IMR-90 (cell line): ENCODE data around the gene DDX54. TPM values are rescaled to one million over a fixed set of nuclear protein-coding genes. Genes with fewer than 3 reads are reported as not detected.

Source experiments
- ATAC-seq: fragments of 200-7000 bp; cut with Tn5 transposase; 2 replicates; pipeline ENCODE4 v1.9.1; 2020; ENCODE audit warnings: low read depth, mild to moderate bottlenecking, moderate library complexity
- BruUV-seq: library from RNA; stranded (reverse); fragments of 400-500 nt; replicated peaks from 2 replicates; lab custom pipeline; 2021; lab: Mats Ljungman, UMichigan
- CTCF ChIA-PET: fragments of 300-600 bp; formaldehyde crosslinking; extraction: SDS; loops from one replicate; lab custom pipeline; 2021; ENCODE audit warnings: antibody characterized with exemption; lab: Yijun Ruan, JAX
- POLR2A ChIA-PET: fragments of 300-600 bp; sonication (Branson Sonifier 250); formaldehyde crosslinking; loops from one replicate; lab custom pipeline; 2022; ENCODE audit warnings: antibody characterized with exemption; ENCODE audit not compliant: unreplicated experiment; lab: Charles Lee
- DNase-seq: peaks from one replicate; pipeline ENCODE4 v3.0.0; 2013
- H2AFZ ChIP-seq: replicated peaks from 2 replicates; pipeline ENCODE3; 2013; ENCODE audit warnings: low read length, mild to moderate bottlenecking; ENCODE audit not compliant: poor library complexity
- H2AK5ac ChIP-seq: 2 replicates; pipeline ENCODE4 v1.6.1; 2013; ENCODE audit warnings: low read depth, low read length, inconsistent platforms
- H2AK9ac ChIP-seq: replicated peaks from 2 replicates; pipeline ENCODE3; 2013; ENCODE audit warnings: mild to moderate bottlenecking, low read depth, low read length, moderate library complexity; ENCODE audit not compliant: poor library complexity
- H2BK120ac ChIP-seq: 2 replicates; pipeline ENCODE4 v1.6.1; 2013; ENCODE audit warnings: low read depth, low read length, inconsistent platforms
- H2BK15ac ChIP-seq: 3 replicates; pipeline ENCODE4 v1.6.1; 2013; ENCODE audit warnings: low read depth, low read length, inconsistent platforms
- H2BK20ac ChIP-seq: 2 replicates; pipeline ENCODE4 v1.6.1; 2013; ENCODE audit warnings: low read depth, mild to moderate bottlenecking, inconsistent platforms, low read length, moderate library complexity
- H2BK5ac ChIP-seq: 2 replicates; pipeline ENCODE4 v1.6.1; 2013; ENCODE audit warnings: mild to moderate bottlenecking, low read depth, low read length, inconsistent platforms; ENCODE audit not compliant: poor library complexity, severe bottlenecking
- H3K14ac ChIP-seq: replicated peaks from 2 replicates; pipeline ENCODE4 v1.6.1; 2013; ENCODE audit warnings: low read depth, low read length, inconsistent platforms
- H3K18ac ChIP-seq: 2 replicates; pipeline ENCODE4 v1.6.1; 2013; ENCODE audit warnings: low read depth, low read length, control low read depth
- H3K23ac ChIP-seq: 2 replicates; pipeline ENCODE4 v1.6.1; 2013; ENCODE audit warnings: low read depth, low read length, inconsistent platforms
- H3K27ac ChIP-seq: 2 replicates; pipeline ENCODE4 v1.5.1; 2013; ENCODE audit warnings: mild to moderate bottlenecking, control low read depth, low read length; ENCODE audit not compliant: insufficient read depth
- H3K27me3 ChIP-seq: 2 replicates; pipeline ENCODE4 v1.6.1; 2013; ENCODE audit warnings: low read length; ENCODE audit not compliant: control insufficient read depth, insufficient read depth
- H3K36me3 ChIP-seq: 2 replicates; pipeline ENCODE4 v1.6.1; 2013; ENCODE audit warnings: low read length, mixed read lengths; ENCODE audit not compliant: control insufficient read depth, insufficient read depth
- H3K4ac ChIP-seq: 2 replicates; pipeline ENCODE4 v1.6.1; 2013; ENCODE audit warnings: low read depth, low read length, inconsistent platforms
- H3K4me1 ChIP-seq: 2 replicates; pipeline ENCODE4 v1.6.1; 2013; ENCODE audit warnings: low read length, mixed read lengths; ENCODE audit not compliant: control insufficient read depth, insufficient read depth
- H3K4me2 ChIP-seq: 2 replicates; pipeline ENCODE4 v1.6.1; 2013; ENCODE audit warnings: low read depth, mild to moderate bottlenecking, control low read depth, low read length, moderate library complexity
- H3K4me3 ChIP-seq: 2 replicates; pipeline ENCODE4 v1.5.1; 2013; ENCODE audit warnings: low read depth, mild to moderate bottlenecking, control low read depth, low read length, moderate library complexity; ENCODE audit not compliant: insufficient read depth
- H3K56ac ChIP-seq: 2 replicates; pipeline ENCODE4 v1.6.1; 2013; ENCODE audit warnings: low read length, inconsistent platforms; ENCODE audit not compliant: insufficient read depth; ENCODE audit errors: extremely low read depth
- H3K79me1 ChIP-seq, 2 experiments: 2 replicates each; pipeline ENCODE4 v1.6.1; 2013; ENCODE audit warnings: low read length in 2 of 2, inconsistent platforms in 1 of 2, low read depth in 1 of 2
- H3K9ac ChIP-seq: 2 replicates; pipeline ENCODE4 v1.6.1; 2013; ENCODE audit warnings: low read depth, low read length, control low read depth
- H3K9me1 ChIP-seq: 2 replicates; pipeline ENCODE4 v1.6.1; 2013; ENCODE audit warnings: low read length, inconsistent platforms; ENCODE audit not compliant: insufficient read depth
- H3K9me3 ChIP-seq: 2 replicates; pipeline ENCODE4 v1.6.1; 2013; ENCODE audit warnings: low read length; ENCODE audit not compliant: control insufficient read depth, insufficient read depth
- H4K20me1 ChIP-seq: 2 replicates; pipeline ENCODE4 v1.6.1; 2013; ENCODE audit warnings: low read length, inconsistent platforms; ENCODE audit not compliant: insufficient read depth
- H4K5ac ChIP-seq: 2 replicates; pipeline ENCODE4 v1.6.1; 2013; ENCODE audit warnings: mild to moderate bottlenecking, low read depth, low read length, control low read depth
- H4K8ac ChIP-seq, 2 experiments: 2 replicates each; pipeline ENCODE4 v1.6.1; 2013; ENCODE audit warnings: low read depth in 2 of 2, low read length in 2 of 2, control low read depth in 1 of 2, inconsistent platforms in 1 of 2
- H4K91ac ChIP-seq: 2 replicates; pipeline ENCODE4 v1.6.1; 2013; ENCODE audit warnings: low read depth, low read length, inconsistent platforms; ENCODE audit not compliant: insufficient read depth
- BHLHE40 ChIP-seq: fragments of 150-350 bp; IDR thresholded peaks from 2 replicates; pipeline ENCODE4 v1.6.1; 2016; ENCODE audit warnings: mild to moderate bottlenecking, low read depth, low read length
- CEBPB ChIP-seq: IDR thresholded peaks from 2 replicates; pipeline ENCODE4 v1.6.1; 2012; ENCODE audit warnings: low read depth, low read length, improper control_type of control experiment
- CHD1 ChIP-seq: IDR thresholded peaks from 2 replicates; pipeline ENCODE4 v1.6.1; 2012; ENCODE audit warnings: low read depth, low read length, improper control_type of control experiment
- ELK1 ChIP-seq: fragments of 150-350 bp; IDR thresholded peaks from 2 replicates; pipeline ENCODE4 v1.6.1; 2016; ENCODE audit warnings: low read depth, mild to moderate bottlenecking, low read length, moderate library complexity, borderline replicate concordance
- FOS ChIP-seq: fragments of 150-350 bp; IDR thresholded peaks from 2 replicates; pipeline ENCODE4 v1.6.1; 2016; ENCODE audit warnings: low read depth, low read length
- MAFK ChIP-seq: IDR thresholded peaks from 2 replicates; pipeline ENCODE4 v1.6.1; 2012; ENCODE audit warnings: low read depth, low read length, improper control_type of control experiment
- MAZ ChIP-seq: IDR thresholded peaks from 2 replicates; pipeline ENCODE4 v1.6.1; 2012; ENCODE audit warnings: low read depth, mild to moderate bottlenecking, low read length, improper control_type of control experiment, moderate library complexity, borderline replicate concordance
- MXI1 ChIP-seq: IDR thresholded peaks from 2 replicates; pipeline ENCODE4 v1.6.1; 2012; ENCODE audit warnings: low read depth, mild to moderate bottlenecking, low read length, moderate library complexity, borderline replicate concordance
- NFE2L2 ChIP-seq: fragments of 150-350 bp; IDR thresholded peaks from 2 replicates; pipeline ENCODE4 v1.6.1; 2016; ENCODE audit warnings: low read depth, mild to moderate bottlenecking, low read length
- POLR2A ChIP-seq: IDR thresholded peaks from 2 replicates; pipeline ENCODE4 v1.6.1; 2012; ENCODE audit warnings: mild to moderate bottlenecking, low read depth, low read length
- RAD21 ChIP-seq: IDR thresholded peaks from 2 replicates; pipeline ENCODE4 v1.6.1; 2012; ENCODE audit warnings: low read length, improper control_type of control experiment
- RCOR1 ChIP-seq: IDR thresholded peaks from 2 replicates; pipeline ENCODE4 v1.6.1; 2012; ENCODE audit warnings: mild to moderate bottlenecking, low read length, improper control_type of control experiment; ENCODE audit not compliant: insufficient replicate concordance
- RFX5 ChIP-seq: IDR thresholded peaks from 2 replicates; pipeline ENCODE4 v1.8.0; 2012; ENCODE audit warnings: low read depth, mild to moderate bottlenecking, low read length, moderate library complexity
- SMC3 ChIP-seq: fragments of 150-350 bp; IDR thresholded peaks from 2 replicates; pipeline ENCODE4 v1.6.1; 2016; ENCODE audit warnings: low read depth, mild to moderate bottlenecking, antibody characterized with exemption, low read length, moderate library complexity
- WGBS, 2 experiments: methylation state at CpG; one replicate each; pipeline versions ENCODE4 v1.1.5 to v1.1.7; 2013; ENCODE audit warnings: missing lambda C conversion rate in 2 of 2; ENCODE audit not compliant: insufficient read length in 1 of 2; ENCODE audit errors: extremely low coverage in 2 of 2; 5-methylcytosine and 5-hydroxymethylcytosine counted together
- dilution Hi-C: fragments of 300-500 bp; cut with HindIII; formaldehyde crosslinking; loops from one replicate; pipeline ENCODE4 v1.14.3; 2018; ENCODE audit warnings: low sequenced_read_pairs; ENCODE audit not compliant: unreplicated experiment
- in situ Hi-C: fragments of 300-500 bp; cut with MboI; formaldehyde crosslinking; loops from 3 replicates; pipeline ENCODE4 v1.14.3; 2019; ENCODE audit warnings: low sequenced_read_pairs, inconsistent platforms, mixed read lengths
- intact Hi-C: fragments of 100-400 bp; cut with micrococcal nuclease; formaldehyde crosslinking; loops from 2 replicates; pipeline ENCODE4 v1.10.0; 2022
- polyA plus RNA-seq, 3 experiments: library from polyadenylated mRNA; depleted of rRNA; stranded (reverse); fragments of >200 nt; gene quantifications; 2 replicates each; pipeline ENCODE4 v1.2.3, GENCODE V29; 2012; ENCODE audit warnings: low replicate concordance in 1 of 3
- total RNA-seq: library from RNA; depleted of rRNA; stranded (reverse); fragments of >200 nt; gene quantifications from 2 replicates; pipeline ENCODE4 v1.2.3, GENCODE V29; 2012
- TF ChIP-seq, protein P1 (sequence below): conservative IDR thresholded peaks from 2 replicates; pipeline ENCODE4 v1.5.1; 2012; ENCODE audit warnings: mild to moderate bottlenecking, low read depth, low read length, improper control_type of control experiment
- TF ChIP-seq, protein P2 (sequence below): fragments of 150-350 bp; IDR thresholded peaks from 2 replicates; pipeline ENCODE4 v1.6.1; 2017; ENCODE audit warnings: mild to moderate bottlenecking, antibody characterized with exemption, low read length, low read depth

DDX54 gene
- total and polyA plus RNA-seq, 2 of the 4 experiments (the other 2 are of a cell fraction): 23.8 to 47.5 TPM

DNA sequence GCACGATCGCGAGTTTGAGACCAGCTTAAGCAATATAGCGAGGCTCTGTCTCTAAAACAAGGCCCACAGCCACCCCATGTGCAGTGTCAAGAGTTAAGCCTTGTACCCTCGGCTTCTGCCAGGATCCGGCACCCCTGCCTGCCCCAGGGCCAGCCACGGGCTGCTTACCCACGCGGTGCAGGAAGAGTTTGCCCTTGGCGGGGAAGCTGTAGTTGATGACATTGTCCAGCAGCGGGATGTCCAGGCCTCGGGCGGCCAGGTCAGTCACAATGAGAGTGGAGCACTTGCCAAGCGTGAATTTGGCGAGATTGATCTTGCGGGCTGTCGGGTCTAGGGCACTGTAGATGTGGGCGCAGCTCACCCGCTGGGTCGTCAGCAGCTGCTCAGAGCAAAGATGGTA, 13.1 kb downstream of the DDX54 start:
- in situ Hi-C loops: loop anchor here (5.0 kb wide), 1 partner anchor 125 kb away; no protein-coding TSS in a partner anchor
- no peaks in the 10 kb centered on the region for H3K9me1 ChIP-seq

More for the DNA sequence above, 13.1 kb downstream of the DDX54 start:
- BruUV-seq: no TSS peak
- H3K27ac ChIP-seq: no peak overlapping the region
- no peak overlapping the region for H3K18ac ChIP-seq
- H4K91ac ChIP-seq: no peak overlapping the region
- H2BK15ac ChIP-seq: no peak overlapping the region
- no peak overlapping the region for H2AK5ac ChIP-seq
- no peak overlapping the region for H3K14ac ChIP-seq
- peaks cover 65% of the 10 kb centered on the region for H3K36me3 ChIP-seq
- H4K20me1 ChIP-seq: peaks cover 2% of the 10 kb centered on the region
- DNase-seq (no peak), ATAC-seq (no peak)
- peaks cover 7% of the 10 kb centered on the region for H3K9me3 ChIP-seq
- peaks cover 2% of the 10 kb centered on the region; the same call in 1 of the 2 replicates for H3K4me1 ChIP-seq
- no peak overlapping the region for H3K9ac ChIP-seq
- H2BK120ac ChIP-seq: no peak overlapping the region
- 100% methylated on average over 11 of the region's 20 CpGs; no CpG with 5 or more reads in 1 of the 2 experiments for WGBS, 2 experiments
- no peak overlapping the region for H3K56ac ChIP-seq
- ChIA-PET POLR2A (no interaction called here), CTCF (interaction anchor here (0.5 to 0.7 kb wide), 3 partner anchors 12 to 1101 kb away, joined by 3 to 4 read pairs (median 3); partner anchors contain the start of gene OAS2)
- H2BK5ac ChIP-seq: no peak overlapping the region
- H4K5ac ChIP-seq: no peak overlapping the region
- H2AFZ ChIP-seq: no peak overlapping the region
- H3K4me2 ChIP-seq: no peak overlapping the region
- TF ChIP-seq BHLHE40 (no peak), RCOR1 (no peak), MXI1 (no peak), MAFK (no peak), FOS (no peak), MAZ (no peak), CHD1 (no peak), SMC3 (no peak), RFX5 (no peak), POLR2A (no peak), NFE2L2 (no peak), CEBPB (no peak), ELK1 (no peak), RAD21 (no peak)
- TF ChIP-seq, protein P1, sequence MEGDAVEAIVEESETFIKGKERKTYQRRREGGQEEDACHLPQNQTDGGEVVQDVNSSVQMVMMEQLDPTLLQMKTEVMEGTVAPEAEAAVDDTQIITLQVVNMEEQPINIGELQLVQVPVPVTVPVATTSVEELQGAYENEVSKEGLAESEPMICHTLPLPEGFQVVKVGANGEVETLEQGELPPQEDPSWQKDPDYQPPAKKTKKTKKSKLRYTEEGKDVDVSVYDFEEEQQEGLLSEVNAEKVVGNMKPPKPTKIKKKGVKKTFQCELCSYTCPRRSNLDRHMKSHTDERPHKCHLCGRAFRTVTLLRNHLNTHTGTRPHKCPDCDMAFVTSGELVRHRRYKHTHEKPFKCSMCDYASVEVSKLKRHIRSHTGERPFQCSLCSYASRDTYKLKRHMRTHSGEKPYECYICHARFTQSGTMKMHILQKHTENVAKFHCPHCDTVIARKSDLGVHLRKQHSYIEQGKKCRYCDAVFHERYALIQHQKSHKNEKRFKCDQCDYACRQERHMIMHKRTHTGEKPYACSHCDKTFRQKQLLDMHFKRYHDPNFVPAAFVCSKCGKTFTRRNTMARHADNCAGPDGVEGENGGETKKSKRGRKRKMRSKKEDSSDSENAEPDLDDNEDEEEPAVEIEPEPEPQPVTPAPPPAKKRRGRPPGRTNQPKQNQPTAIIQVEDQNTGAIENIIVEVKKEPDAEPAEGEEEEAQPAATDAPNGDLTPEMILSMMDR: no peak
- TF ChIP-seq, protein P2, sequence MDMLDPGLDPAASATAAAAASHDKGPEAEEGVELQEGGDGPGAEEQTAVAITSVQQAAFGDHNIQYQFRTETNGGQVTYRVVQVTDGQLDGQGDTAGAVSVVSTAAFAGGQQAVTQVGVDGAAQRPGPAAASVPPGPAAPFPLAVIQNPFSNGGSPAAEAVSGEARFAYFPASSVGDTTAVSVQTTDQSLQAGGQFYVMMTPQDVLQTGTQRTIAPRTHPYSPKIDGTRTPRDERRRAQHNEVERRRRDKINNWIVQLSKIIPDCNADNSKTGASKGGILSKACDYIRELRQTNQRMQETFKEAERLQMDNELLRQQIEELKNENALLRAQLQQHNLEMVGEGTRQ: no peak
- H2AK9ac ChIP-seq: no peak overlapping the region
- H3K27me3 ChIP-seq: no peaks in the 10 kb centered on the region
- H4K8ac ChIP-seq: no peak overlapping the region
- H3K79me1 ChIP-seq: peaks cover 5 to 7% of the 10 kb centered on the region in 2 experiments; a peak in 1 of 4 replicates
- no peak overlapping the region for H3K23ac ChIP-seq
- no peak overlapping the region for H2BK20ac ChIP-seq
- no peak overlapping the region for H3K4me3 ChIP-seq
- H3K4ac ChIP-seq: no peak overlapping the region
- intact Hi-C loops (no loop called here), dilution Hi-C loops (no loop called here)
